IPS-15b (cell line): ENCODE measurements around the gene CELF4.

Experiments
- H3K27me3 ChIP-seq: one replicate; pipeline ENCODE4 v1.6.1; 2013; ENCODE audit warnings: low read length; ENCODE audit not compliant: control insufficient read depth, insufficient read depth
- H3K36me3 ChIP-seq: one replicate; pipeline ENCODE4 v1.6.1; 2013; ENCODE audit warnings: low read length; ENCODE audit not compliant: control insufficient read depth, insufficient read depth
- H3K4me1 ChIP-seq: one replicate; pipeline ENCODE4 v1.6.1; 2013; ENCODE audit warnings: mild to moderate bottlenecking, low read length; ENCODE audit not compliant: control insufficient read depth, insufficient read depth
- H3K4me3 ChIP-seq: one replicate; pipeline ENCODE4 v1.5.1; 2013; ENCODE audit warnings: low read depth, low read length
- H3K9ac ChIP-seq: one replicate; pipeline ENCODE4 v1.6.1; 2013; ENCODE audit warnings: low read depth, mild to moderate bottlenecking, low read length
- H3K9me3 ChIP-seq: one replicate; pipeline ENCODE4 v1.6.1; 2013; ENCODE audit warnings: mild to moderate bottlenecking, low read length; ENCODE audit not compliant: control insufficient read depth, insufficient read depth

CELF4 gene

GRCh38 chr18:37486848-37487247, 78.8 kb downstream of the CELF4 start:
- no peaks in the 10 kb centered on the region for H3K36me3 ChIP-seq
- H3K27me3 ChIP-seq = peaks cover 31% of the 10 kb centered on the region
- H3K4me3 ChIP-seq = no peak overlapping the region
- no peaks in the 10 kb centered on the region for H3K9me3 ChIP-seq
- H3K4me1 ChIP-seq = peaks cover 35% of the 10 kb centered on the region
- no peak overlapping the region for H3K9ac ChIP-seq

DNA sequence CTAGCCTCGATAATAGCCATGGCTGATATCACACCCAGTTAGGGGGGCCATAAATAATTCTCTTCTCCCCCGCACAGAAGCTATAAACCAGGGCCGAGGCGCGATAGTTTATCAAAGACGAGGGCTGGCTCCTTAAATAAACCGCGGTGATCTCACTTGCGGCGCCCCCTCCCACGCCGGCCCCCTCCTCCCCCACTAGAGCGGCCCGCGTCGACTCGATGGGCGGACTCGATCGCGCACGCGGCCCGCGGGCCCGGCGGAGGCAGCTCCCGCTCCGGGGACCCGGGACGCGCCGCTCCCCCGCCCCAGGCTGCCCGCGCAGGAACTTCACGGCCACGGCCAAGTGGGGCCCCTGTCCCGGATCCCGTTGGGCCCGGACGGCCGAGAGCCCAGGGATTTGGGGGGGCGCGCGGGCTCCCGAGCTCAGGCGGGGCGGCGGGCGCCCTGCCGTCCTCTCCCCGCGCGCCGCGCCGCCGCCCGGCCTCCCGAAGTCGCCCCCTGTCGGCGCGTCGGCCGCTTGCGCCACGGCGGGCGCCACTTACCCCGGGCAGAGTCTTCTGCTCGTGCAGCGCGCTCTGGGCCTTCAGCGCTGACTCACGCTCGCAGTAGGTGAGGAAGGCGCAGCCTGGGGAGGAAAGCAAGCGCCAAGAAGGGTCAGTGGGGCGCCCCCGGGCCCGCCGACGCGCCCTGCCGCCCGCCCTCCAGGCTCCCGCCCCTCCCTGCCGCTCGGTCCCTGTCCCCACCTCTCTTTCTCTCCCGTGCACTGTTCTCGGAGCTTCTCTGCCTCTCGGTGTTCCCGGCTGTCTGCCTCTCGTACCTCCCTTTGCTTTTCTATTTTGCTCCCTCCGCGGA, 80.4 kb downstream of the CELF4 start:
- peaks cover 31% of the 10 kb centered on the region for H3K4me1 ChIP-seq
- H3K9me3 ChIP-seq = no peaks in the 10 kb centered on the region
- H3K4me3 ChIP-seq = peak overlapping the region; percentile 45
- H3K36me3 ChIP-seq = no peaks in the 10 kb centered on the region
- H3K27me3 ChIP-seq = peaks cover 31% of the 10 kb centered on the region
- H3K9ac ChIP-seq = peak overlapping the region; percentile 47

GRCh38 chr18:37483984-37484819, 81.4 kb downstream of the CELF4 start:
- Histone ChIP-seq H3K27me3 (peaks cover 31% of the 10 kb centered on the region), H3K9me3 (no peaks in the 10 kb centered on the region), H3K4me1 (peaks cover 21% of the 10 kb centered on the region), H3K4me3 (peak overlapping the region; percentile 45), H3K36me3 (no peaks in the 10 kb centered on the region), H3K9ac (no peak overlapping the region)

- peak overlapping the region; percentile 4 for H3K4me3 ChIP-seq
- H3K9ac ChIP-seq = no peak overlapping the region
- no peaks in the 10 kb centered on the region for H3K36me3 ChIP-seq
- H3K27me3 ChIP-seq = peaks cover 27% of the 10 kb centered on the region
- H3K9me3 ChIP-seq = no peaks in the 10 kb centered on the region
- H3K4me1 ChIP-seq = peaks cover 19% of the 10 kb centered on the region
Observed at GRCh38 chr18:37483221-37483971, 82.2 kb downstream of the CELF4 start.

DNA sequence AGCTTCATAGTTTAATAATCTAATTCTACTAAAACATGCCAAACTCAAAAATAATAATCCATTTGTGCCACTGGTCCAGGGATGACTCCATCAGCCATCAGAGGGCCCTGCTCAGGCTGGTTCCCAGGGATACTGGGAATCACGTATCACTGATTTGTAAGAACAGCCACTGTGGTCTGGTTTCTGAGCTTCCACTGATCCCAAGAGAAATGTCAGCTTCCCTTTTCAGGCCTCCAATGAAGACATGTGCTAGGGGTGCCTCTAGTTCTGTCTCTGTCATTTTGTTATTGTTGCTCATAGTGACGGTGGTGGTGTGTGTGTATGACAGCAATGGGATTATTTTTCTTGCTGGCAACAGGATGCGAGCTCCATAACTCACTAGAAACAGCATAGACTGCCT, 83.2 kb downstream of the CELF4 start:
- Histone ChIP-seq H3K27me3 (peaks cover 17% of the 10 kb centered on the region), H3K4me3 (no peak overlapping the region), H3K9me3 (no peaks in the 10 kb centered on the region), H3K4me1 (peaks cover 19% of the 10 kb centered on the region), H3K9ac (no peak overlapping the region), H3K36me3 (no peaks in the 10 kb centered on the region)

DNA sequence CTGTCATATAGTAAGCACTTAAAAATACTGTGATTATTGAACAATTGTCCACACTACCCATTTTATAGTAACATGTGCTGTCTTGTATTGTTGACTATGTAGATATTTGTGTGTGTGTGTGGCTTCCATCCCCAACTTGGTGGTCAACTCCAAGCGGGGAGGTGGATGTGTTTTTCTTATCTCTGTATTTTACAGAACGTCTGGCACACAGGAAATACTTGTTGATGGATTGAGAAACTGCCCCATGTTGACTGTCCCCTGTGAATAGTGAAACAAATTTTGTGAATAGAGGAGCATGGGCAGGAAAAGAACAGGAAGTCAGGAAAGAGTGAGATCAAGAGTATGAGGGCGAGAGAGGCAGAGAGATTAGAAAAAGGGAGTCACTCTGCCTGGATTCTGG, 83.6 kb downstream of the CELF4 start:
- H3K36me3 ChIP-seq = no peaks in the 10 kb centered on the region
- H3K9me3 ChIP-seq = no peaks in the 10 kb centered on the region
- no peak overlapping the region for H3K4me3 ChIP-seq
- H3K4me1 ChIP-seq = peaks cover 19% of the 10 kb centered on the region
- H3K9ac ChIP-seq = no peak overlapping the region
- peaks cover 13% of the 10 kb centered on the region for H3K27me3 ChIP-seq

DNA sequence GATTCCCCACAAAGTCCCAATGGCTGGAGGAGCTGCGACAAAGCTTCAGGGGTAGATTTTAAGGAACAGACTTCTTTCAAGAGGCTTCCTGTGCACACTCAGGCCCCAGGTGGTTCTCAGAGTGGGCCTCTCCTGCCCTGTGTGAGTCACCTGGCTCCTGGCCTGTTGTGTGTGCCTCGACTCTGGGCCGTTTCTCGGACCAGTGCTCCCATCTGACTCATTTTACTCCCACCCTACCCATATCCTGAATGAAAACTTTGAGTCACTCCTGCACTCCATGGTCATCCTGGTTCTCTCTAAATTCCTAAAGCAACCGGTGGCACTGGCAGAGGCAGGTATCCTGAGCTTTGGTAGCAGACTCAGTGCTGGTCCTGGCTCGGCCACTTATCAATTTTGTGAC, 84.1 kb downstream of the CELF4 start:
- H3K4me1 ChIP-seq = peaks cover 21% of the 10 kb centered on the region
- H3K9me3 ChIP-seq = no peaks in the 10 kb centered on the region
- no peak overlapping the region for H3K9ac ChIP-seq
- no peak overlapping the region for H3K4me3 ChIP-seq
- no peaks in the 10 kb centered on the region for H3K36me3 ChIP-seq
- peaks cover 8% of the 10 kb centered on the region for H3K27me3 ChIP-seq

DNA sequence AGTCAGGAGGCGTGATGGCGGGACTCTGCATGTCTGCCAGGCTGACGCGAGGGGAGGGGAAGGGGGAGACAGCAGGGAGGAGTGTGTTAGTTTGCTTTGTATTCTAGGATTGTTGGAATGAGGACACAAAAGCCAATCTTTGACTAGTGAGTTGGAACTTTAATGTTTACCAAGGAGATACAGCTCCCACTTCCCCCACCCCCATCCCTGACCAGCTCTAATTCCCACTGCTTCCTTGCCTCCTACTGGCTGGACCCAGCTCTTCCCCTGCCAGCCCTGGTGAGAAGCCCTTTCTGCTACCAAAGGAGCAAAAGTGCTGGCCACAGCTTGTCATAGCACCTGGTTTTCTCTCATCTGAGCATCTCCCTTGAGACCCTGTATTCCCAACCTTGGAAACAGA, 84.5 kb downstream of the CELF4 start:
- no peaks in the 10 kb centered on the region for H3K9me3 ChIP-seq
- H3K9ac ChIP-seq = no peak overlapping the region
- peaks cover 4% of the 10 kb centered on the region for H3K27me3 ChIP-seq

DNA sequence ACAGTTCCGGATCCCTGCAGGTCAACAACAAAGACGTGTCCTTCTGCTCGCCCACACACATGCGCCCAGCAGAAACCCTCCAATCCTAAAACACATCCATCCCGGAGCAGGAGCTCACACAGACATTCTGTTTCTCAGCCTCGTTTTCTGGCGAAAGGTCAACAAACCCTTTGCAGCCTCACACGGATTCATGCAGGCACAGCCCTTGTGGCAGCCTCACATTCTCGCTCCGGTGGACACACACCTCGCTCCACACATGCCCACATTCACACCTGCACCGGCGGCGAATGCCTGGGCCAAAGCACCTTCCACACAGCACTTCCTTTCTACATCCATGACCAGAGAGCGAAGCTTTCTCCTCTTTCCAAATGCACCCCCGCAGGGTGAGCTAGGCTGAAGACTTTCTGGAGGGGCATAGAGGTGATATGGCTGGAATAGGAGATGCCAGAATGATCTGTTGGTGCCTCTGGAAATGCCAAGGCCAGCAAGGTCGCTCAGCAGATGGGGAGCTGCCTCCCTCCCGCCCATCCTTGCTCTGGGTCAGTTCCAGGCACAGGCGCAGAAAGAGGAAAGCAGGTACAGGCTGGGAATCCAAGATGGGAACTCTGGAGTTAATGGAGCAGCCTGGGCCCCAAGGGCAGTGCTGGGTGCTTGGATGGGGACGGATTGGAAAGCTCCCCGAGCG, 88.8 kb downstream of the CELF4 start:
- Histone ChIP-seq H3K9ac (no peak overlapping the region), H3K4me1 (peaks cover 6% of the 10 kb centered on the region), H3K4me3 (no peak overlapping the region), H3K27me3 (no peaks in the 10 kb centered on the region), H3K9me3 (no peaks in the 10 kb centered on the region), H3K36me3 (no peaks in the 10 kb centered on the region)

More for the DNA sequence above, 84.5 kb downstream of the CELF4 start:
- Histone ChIP-seq H3K36me3 (no peaks in the 10 kb centered on the region), H3K4me3 (no peak overlapping the region), H3K4me1 (peaks cover 21% of the 10 kb centered on the region)

DNA sequence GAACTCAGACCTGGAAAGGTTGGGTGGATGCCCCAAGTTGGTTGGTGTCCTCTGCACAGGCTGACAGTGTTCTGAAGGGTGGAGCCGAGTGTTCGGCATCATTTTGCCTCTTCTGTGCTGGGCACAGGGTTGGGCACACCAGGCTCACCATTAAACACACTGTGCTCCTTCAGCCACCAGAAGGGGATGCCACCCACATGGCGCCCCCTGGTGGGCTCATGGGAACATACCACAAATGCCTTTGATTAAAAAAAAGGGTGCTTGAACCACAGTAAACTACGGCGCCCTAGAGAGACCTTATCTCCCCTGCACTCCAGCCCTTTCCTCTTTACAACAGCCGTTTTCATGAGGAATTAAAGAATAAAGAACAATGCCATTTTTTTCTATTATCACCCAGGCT, 89.4 kb downstream of the CELF4 start:
- H3K9me3 ChIP-seq = no peaks in the 10 kb centered on the region
- H3K36me3 ChIP-seq = no peaks in the 10 kb centered on the region
- no peak overlapping the region for H3K9ac ChIP-seq
- H3K4me3 ChIP-seq = no peak overlapping the region
- peaks cover 5% of the 10 kb centered on the region for H3K4me1 ChIP-seq
- H3K27me3 ChIP-seq = no peaks in the 10 kb centered on the region

GRCh38 chr18:37473195-37473840, 92.3 kb downstream of the CELF4 start:
- Histone ChIP-seq H3K9me3 (no peaks in the 10 kb centered on the region), H3K27me3 (no peaks in the 10 kb centered on the region), H3K4me3 (no peak overlapping the region)

More at GRCh38 chr18:37473195-37473840, 92.3 kb downstream of the CELF4 start:
- peaks cover 3% of the 10 kb centered on the region for H3K4me1 ChIP-seq
- no peaks in the 10 kb centered on the region for H3K36me3 ChIP-seq
- no peak overlapping the region for H3K9ac ChIP-seq
